Measurements from ENCODE around the gene SRD5A1.

Gene SRD5A1

DNA sequence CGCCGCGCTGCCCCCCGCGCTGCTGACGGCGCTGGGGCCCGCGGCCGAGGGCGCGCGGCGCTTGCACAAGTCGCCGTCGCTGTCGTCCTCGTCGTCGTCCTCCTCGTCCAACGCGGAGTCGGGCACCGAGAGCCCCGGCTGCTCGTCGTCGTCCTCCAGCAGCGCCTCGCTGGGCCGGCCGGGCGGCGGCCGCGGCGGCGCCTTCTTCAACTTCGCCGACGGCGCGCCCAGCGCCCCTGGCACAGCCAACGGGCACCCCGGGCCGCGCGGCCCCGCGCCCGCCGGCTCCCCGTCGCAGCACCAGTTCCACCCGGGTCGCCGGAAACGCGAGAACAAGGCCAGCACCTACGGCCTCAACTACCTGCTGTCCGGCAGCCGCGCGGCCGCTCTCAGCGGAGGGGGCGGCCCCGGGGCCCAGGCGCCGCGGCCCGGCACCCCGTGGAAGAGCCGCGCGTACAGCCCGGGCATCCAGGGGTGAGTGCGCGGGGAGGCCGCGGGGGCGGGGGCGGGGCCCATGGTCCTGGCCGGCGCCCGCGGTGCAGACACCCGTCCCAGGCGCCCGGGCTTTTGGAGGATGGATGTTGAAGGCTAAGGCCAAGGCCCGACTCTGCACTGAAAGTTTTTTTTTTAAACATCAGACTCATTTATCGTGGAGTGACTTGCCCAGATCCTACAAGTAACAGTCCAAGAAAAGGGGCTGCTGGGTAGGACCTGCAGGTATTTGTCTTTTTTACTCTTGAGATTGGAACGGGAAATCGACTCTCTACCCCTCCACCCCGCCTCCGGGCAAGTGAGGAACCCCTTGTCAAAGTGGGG lies 81.2 kb downstream of the SRD5A1 start:
- DNase-seq, result peak in 1 of 2 experiments; percentile 52

DNA sequence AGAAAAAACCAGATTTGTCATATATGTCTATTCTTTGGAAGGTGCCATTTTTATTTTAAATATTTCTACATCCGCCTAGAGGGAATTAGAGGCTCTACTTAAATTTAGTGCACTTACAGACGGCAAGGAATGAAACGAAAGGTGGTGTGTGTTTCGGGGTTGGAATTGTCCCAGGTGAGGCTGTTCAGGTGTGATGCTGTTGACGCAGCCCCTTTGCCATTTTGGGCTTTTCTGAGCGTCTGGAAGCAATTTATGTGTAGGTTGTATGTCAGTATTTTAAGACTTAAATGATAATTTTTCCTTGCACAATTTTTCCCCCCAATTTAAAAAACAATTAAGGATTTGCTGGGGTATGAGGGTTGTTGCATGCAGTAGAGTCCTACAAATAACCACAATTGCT lies 82.0 kb downstream of the SRD5A1 start:
- DNase-seq, result no peak

DNA sequence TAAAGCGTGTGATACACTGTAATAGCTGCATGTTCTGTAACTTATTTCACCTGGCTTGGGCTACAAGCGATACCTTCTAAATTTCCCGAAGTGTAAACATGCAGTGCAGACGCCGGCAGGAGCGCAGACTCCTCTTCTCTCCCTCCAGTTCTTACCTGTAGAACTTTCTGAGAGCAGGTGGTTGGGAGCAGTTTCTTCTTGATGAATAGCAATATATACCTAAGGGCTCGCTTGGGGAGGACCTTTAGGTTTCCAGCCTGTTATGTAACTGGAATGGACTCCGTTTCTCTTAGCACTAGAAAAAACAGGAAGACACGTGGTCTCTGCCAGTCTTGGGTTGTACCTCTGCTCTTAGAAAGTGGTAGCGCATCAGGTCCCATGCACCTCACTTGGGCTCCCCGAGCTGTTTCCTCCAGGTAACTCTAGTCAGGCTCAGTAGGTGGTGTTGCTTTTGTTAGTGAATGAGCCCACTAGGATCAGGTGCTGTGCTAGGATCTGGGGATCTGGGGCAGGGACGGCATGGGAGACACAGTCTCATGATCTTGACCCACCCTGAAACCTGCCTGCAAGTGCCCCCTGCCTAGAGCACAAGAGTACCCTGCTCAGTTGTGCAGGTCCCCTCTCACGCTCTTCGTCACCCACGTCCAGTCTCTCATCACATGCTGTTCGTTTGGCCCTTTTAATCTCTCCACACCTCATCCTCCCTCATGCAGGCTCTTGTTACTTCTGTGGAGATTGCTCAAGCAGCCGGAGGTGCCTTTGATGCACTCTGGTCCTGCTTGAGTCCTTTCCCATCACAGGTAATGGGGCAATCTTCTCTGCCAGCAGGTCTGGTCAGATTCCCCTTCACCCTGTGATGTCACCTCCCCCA lies 82.8 kb downstream of the SRD5A1 start:
- DNase-seq, result peak in 1 of 2 experiments; percentile 31

DNA sequence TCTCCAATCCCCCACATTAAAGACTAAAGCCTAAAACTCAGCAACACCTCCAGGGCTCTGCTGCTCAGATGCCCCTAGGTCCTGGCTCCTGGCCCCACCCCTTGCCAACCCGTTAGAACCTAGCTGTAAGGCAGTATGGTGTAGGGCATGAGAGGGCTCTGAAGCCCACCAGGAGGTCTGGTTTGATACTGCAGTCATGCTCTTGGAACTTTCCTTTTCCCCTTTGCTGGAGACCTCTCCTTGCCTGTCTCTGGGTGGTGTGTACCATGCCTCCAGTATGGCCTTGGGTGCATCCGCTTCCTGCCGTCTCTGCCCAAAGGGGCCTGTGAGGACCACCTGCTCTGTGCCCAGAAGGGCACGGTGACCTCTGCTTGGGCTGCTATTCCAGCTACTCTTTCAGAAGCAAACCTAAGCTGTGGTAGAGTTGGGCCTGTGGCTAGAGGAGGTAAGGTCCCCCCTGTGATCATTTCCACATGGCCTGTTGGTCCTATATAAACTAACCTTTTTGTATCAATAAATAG lies 83.4 kb downstream of the SRD5A1 start:
- no peak for DNase-seq

DNA sequence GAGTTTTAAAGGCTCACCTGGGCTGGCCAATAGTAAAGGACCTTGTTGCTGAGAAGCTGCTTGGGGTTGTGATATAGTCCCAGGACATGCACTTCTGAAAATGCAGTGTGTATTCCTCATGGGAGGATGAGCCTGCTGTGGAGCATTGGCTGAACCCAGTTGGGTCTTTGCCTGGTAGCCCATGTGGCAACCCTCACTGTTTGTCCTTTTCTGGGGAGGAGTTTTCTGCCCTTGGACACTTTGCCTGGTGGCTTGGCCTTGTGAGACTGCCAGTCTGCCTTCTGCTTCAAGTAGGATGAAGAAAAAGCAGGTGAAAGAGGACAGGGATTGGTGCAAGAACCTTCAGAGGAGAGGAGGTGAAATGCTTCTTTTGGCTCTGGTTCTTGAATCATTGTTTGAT lies 84.0 kb downstream of the SRD5A1 start:
- DNase-seq, result no peak

DNA sequence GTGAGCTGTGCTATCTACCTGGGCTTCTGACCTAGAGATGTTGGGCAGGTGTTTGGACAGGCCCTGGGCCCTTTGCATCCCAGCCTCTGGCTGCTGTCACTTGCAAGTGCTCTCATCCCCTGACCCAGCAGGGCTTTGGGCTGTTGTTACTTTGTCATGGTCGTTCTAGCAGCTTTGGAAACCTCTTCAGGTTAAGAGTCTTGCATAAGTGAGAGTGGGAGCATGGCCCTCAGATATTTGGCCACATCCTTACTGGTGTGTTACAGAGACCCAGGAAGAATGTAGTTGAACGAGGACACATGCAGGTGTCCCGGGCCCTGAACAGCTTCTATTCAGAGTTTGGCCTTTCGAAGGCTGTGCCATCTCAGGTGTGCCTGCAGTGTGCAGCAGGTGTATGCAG lies 84.4 kb downstream of the SRD5A1 start:
- no peak for DNase-seq

DNA sequence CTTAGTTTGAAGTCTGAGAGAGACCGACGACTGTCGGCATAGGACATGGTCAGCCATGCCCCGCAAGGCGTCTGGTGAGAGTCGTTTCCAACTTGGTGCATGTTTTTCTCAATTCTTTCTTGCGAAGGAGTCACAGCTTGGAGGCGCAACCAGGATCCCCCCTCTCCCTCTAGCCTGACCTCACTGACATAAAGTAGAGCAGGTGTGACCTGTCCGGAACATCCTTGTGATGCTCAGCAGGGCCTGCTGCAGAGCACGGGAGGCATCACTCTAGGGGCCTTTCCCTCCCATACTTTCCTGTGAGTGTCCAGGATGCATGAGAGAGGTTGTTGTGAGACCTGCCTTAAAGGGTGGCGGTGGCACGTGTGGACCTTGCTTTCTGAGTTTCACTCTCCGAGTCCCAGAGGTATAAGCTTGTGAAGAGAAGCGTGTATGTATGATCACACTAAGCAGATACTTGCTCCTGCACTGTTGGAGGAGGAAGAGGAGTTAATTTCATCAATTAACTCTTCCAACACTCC lies 85.0 kb downstream of the SRD5A1 start:
- DNase-seq, result no peak

DNA sequence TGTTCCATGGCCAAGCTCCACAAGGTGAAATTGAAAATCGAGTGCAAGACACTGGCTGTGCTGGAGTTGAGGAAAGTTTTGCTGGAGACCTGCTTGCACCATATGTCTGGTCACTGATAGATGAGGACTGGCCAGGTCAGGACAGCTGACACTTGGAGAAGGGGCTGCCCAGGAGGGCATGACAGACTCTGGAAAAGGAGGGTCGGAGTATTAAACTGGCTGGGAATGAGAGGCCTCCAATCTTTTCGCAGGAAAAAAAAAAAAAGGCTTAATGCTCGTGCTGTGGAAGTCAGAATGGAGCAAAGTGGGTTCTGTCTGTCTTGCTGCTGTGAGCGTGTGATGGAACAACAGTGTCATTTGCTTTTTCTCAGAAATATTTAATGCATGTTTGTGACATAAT lies 85.5 kb downstream of the SRD5A1 start:
- DNase-seq, result no peak

DNA sequence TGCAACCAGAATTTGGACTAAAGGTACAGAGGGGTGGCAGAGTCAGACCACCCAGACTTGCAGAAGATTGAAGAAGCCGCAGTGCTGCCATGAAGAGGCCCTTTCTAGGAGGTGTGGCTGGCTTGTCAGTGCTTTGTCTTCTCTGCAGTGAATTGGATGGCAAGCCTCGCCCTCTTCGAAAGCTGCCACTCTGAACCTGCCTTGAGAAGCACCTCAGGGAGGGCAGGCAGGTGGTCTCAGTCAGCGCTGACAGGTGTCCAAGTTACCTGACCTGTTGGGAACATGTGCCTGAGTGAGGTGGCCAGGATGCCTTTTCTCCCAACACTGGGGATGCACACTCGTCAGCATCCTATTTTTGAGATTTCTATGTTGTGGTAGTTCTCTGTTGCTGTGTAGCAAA lies 86.2 kb downstream of the SRD5A1 start:
- DNase-seq, result no peak

DNA sequence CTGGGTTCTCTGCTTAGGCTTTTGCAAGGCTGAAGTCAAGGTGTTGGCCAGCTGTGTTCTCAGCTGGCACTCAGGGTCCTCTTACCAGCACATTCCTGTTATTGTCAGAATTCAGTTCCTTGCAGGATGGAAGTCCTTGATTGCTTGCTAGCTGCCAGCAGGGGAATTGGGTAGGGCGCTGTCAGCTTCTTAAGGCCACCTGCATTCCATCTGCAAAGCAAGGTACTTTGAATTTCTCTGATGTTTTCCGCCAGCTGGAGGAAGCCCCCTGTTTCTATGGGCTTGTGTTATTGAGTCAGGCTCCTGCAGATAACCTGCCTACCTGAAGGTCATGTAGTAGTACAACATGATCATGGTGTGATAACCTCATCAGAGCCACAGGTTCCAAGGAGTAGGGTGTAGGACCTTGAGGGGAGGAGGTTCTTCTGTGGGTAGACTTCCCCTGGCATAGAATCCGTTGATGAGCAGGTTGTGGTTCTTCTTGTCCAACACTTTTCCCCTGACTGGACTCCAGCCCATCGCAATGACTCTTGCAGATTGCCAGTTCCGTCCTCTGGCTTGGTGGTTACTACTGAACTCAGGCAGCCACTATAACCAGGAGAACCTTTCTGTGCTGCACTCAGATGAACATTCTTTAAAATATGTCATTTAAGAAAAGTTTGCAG lies 86.8 kb downstream of the SRD5A1 start:
- no peak for DNase-seq

DNA sequence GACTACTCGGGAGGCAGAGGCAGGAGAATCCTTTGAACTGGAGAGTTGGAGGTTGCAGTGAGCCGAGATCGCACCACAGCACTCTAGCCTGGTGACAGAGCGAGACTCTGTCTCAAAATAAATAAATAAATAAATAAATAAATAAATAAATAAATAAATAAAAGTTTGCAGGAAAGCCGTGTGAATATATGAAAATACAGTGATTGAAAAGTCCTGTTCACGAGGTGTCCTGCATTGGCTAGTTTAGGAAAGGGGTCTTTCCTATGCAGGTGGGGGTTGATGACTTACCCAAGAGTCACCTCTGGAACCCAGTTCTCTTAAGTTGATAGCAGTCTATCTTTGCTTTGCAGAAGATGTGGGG lies 87.3 kb downstream of the SRD5A1 start:
- no peak for DNase-seq

DNA sequence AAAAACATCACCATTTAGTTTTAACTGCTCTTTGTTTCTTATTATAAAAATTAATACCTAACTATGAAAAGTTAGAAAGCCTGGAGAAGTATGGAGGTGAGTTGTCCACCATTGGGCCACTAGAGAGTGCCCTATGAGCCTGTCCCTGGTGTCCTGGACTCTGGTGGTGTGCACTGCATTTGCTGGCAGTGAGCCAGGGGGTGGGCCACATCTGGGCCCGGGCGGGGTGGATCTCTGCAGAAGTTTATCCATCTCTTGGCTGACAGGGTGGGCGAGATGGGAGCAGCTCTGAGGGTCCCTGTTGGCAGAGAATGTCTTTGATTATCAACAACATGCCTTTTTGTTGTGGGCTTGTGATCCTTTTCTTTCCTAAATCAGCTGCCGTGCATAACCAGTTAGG lies 88.2 kb downstream of the SRD5A1 start:
- DNase-seq, result no peak

DNA sequence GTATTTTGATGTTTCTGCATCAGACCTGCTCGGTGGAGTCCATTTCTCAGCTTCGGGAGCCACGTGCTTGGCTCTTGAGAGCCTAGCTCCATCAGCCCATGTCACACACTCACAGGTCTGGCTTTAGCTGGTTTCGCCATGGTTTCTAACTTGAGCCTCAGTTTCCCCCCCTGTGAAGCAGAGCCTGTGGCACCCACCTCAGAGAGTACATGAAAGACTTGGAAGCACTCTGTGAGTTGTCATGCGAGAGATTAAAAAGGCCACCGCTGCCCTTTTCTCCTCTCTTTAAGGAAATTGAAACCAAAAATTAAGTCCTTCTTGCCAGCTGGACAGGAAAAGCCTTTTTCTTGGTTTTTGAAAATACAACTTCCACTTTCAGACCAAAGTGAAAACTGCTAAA lies 88.8 kb downstream of the SRD5A1 start:
- no peak for DNase-seq

DNA sequence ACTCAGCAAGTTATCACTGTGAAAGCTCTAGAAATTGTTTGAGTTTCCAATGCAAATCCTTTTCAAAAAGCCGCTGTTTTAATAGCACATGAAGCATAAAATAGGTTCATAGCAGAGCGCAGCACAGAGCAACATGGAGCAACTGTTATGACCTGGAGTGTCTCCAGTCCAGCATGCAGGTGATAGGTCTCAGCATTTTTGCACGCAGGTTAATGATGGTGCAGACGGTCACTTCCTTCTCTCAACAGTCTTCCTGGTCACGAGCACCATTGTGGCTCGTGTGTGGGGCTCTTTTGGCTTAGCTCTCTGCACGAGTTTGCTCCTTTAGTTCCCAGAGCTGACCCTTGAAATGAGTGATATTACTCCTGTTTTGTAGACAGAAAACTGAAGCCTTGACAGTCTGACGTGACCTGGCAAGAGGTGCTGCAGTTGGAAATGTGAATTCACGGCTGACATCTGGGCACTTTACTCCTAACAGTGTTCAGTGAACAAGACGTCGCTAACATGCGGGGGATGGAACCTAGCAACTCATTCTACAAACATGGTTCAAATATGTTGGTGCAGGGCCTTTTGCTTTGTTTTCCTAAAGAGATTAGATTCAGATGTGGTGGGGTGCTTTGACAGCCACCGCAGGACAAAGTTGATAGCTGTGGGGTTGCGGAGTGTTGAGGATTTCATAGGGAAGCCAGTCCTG lies 90.0 kb downstream of the SRD5A1 start:
- DNase-seq, result no peak

DNA sequence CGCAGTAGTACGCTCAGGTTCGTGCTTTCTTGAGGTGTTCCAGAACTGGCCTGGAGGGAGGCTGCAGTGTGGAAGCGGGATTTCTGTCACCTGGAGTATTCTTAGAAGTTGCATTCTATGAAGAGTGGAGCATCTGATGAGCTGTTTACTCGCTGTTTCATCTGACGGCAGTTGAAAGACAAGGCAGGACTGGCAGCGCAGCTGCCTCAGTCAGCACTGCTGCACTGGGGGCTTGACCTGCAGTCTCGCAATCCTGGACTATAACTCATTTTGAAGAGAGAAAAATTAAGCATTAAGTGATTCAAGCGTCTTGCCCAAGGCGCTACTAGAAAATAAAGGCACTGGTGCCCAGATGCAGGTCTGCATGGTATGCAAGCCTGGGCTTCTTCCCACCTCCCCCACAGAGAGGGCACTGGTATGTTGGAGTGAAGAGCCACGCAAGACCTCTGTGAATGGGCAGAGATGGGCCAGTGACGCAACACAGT lies 90.6 kb downstream of the SRD5A1 start:
- no peak for DNase-seq

All from NCI-H2081 (cell line).